MCF 10A (cell line): ENCODE results near the gene SCUBE3. TPM values are rescaled to one million over a fixed set of nuclear protein-coding genes. Genes with fewer than 3 reads are reported as not detected.

Experiments used
- BruUV-seq: library from RNA; stranded (reverse); fragments of 400-500 nt; replicated peaks from 2 replicates; lab custom pipeline; 2021; lab: Mats Ljungman, UMichigan
- CTCF ChIA-PET: fragments of 300-600 bp; sonication (Branson Sonifier 250); formaldehyde crosslinking; extraction: SDS; loops from one replicate; lab custom pipeline; 2021; ENCODE audit warnings: antibody characterized with exemption, inconsistent platforms; lab: Yijun Ruan, JAX
- POLR2A ChIA-PET: fragments of 300-600, 350-650 bp; sonication (Branson Sonifier 250); formaldehyde crosslinking; extraction: SDS; loops from one replicate; lab custom pipeline; 2020; ENCODE audit warnings: antibody characterized with exemption, inconsistent platforms; lab: Yijun Ruan, JAX
- DNase-seq: peaks from one replicate; pipeline ENCODE4 v3.0.0-alpha.2; 2018; ENCODE audit not compliant: unreplicated experiment
- H3K27ac Mint-ChIP-seq: one replicate; pipeline ENCODE4 v1.8.0; 2022; ENCODE audit warnings: mild to moderate bottlenecking, low read depth, mixed read lengths; ENCODE audit not compliant: unreplicated experiment
- H3K27me3 Mint-ChIP-seq: one replicate; pipeline ENCODE4 v1.8.0; 2022; ENCODE audit warnings: mixed read lengths; ENCODE audit not compliant: insufficient read depth, unreplicated experiment
- H3K36me3 Mint-ChIP-seq: one replicate; pipeline ENCODE4 v1.8.0; 2022; ENCODE audit warnings: mild to moderate bottlenecking, moderate library complexity, mixed read lengths; ENCODE audit not compliant: insufficient read depth, unreplicated experiment
- H3K4me1 Mint-ChIP-seq: one replicate; pipeline ENCODE4 v1.8.0; 2022; ENCODE audit warnings: mixed read lengths; ENCODE audit not compliant: insufficient read depth, unreplicated experiment
- H3K4me3 Mint-ChIP-seq: one replicate; pipeline ENCODE4 v1.8.0; 2022; ENCODE audit warnings: mild to moderate bottlenecking, moderate library complexity, mixed read lengths; ENCODE audit not compliant: unreplicated experiment
- H3K9me3 Mint-ChIP-seq: one replicate; pipeline ENCODE4 v1.8.0; 2022; ENCODE audit warnings: mixed read lengths; ENCODE audit not compliant: unreplicated experiment
- intact Hi-C: fragments of 100-400 bp; cut with micrococcal nuclease; formaldehyde crosslinking; loops from 2 replicates; pipeline ENCODE4 v1.14.1; 2022
- total RNA-seq: library from RNA; stranded (reverse); gene quantifications from 2 replicates; pipeline ENCODE4 v1.2.3, GENCODE V29; 2022
- TF ChIP-seq, protein P1 (sequence below): fragments of 200-600 bp; IDR thresholded peaks from one replicate; pipeline ENCODE4 v1.8.0; 2022; ENCODE audit warnings: antibody characterized with exemption, mild to moderate bottlenecking; ENCODE audit not compliant: unreplicated experiment

The SCUBE3 gene
- total RNA-seq, 1 experiment from 2014 or later = not detected

DNA sequence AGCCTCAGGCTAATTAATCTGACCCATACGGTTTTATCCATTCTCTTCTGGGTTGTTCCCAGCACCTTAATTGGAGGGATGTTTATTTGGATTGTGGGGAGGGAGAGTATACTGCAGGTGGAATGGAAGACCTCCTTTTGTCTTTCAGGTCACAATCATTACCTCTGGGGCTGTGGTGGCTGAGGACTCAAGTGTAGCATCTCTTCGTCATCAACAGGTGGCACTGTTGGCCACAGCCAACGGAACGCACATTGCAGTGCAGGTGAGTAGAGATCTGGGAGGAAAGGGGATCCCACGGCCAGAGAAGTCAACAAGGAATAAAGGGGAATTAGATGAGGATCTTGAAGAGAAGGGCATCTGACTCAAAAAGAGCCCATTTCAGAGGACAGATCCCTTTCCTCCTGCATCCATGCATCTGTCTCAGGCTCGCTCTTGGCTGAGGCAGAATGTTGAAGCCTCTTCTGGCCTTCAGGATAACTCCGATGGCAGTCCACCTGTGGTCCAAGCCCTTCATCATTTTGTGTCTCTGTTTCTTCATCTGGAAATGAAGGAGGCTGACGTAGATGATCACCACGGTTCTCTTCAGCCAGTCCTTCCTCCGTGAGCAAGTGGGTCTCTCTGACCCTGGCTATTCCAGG lies 80.7 kb downstream of the SCUBE3 start:
- intact Hi-C loops = loop anchor here (10.0 kb wide), 1 partner anchor 290 kb away; no protein-coding TSS in a partner anchor
- DNase-seq = peak; percentile 57
- CTCF ChIA-PET = interaction anchor here (0.6 to 3.1 kb wide), 13 partner anchors 9 to 172 kb away, joined by 3 to 17 read pairs (median 5); partner anchors contain the start of gene PPARD
- TF ChIP-seq, protein P1, sequence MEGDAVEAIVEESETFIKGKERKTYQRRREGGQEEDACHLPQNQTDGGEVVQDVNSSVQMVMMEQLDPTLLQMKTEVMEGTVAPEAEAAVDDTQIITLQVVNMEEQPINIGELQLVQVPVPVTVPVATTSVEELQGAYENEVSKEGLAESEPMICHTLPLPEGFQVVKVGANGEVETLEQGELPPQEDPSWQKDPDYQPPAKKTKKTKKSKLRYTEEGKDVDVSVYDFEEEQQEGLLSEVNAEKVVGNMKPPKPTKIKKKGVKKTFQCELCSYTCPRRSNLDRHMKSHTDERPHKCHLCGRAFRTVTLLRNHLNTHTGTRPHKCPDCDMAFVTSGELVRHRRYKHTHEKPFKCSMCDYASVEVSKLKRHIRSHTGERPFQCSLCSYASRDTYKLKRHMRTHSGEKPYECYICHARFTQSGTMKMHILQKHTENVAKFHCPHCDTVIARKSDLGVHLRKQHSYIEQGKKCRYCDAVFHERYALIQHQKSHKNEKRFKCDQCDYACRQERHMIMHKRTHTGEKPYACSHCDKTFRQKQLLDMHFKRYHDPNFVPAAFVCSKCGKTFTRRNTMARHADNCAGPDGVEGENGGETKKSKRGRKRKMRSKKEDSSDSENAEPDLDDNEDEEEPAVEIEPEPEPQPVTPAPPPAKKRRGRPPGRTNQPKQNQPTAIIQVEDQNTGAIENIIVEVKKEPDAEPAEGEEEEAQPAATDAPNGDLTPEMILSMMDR = peak; percentile 80
- H3K27me3 Mint-ChIP-seq = no peaks in the 10 kb centered on the region
- BruUV-seq = no TSS peak
- H3K27ac Mint-ChIP-seq = no peak overlapping the region
- POLR2A ChIA-PET = interaction anchor here (0.9 to 1.0 kb wide), 2 partner anchors 9 to 155 kb away, joined by 3 to 5 read pairs; no protein-coding TSS in a partner anchor
- H3K4me1 Mint-ChIP-seq = peaks cover 3% of the 10 kb centered on the region
- H3K9me3 Mint-ChIP-seq = no peaks in the 10 kb centered on the region
- peaks cover 5% of the 10 kb centered on the region for H3K36me3 Mint-ChIP-seq
- no peak overlapping the region for H3K4me3 Mint-ChIP-seq

DNA sequence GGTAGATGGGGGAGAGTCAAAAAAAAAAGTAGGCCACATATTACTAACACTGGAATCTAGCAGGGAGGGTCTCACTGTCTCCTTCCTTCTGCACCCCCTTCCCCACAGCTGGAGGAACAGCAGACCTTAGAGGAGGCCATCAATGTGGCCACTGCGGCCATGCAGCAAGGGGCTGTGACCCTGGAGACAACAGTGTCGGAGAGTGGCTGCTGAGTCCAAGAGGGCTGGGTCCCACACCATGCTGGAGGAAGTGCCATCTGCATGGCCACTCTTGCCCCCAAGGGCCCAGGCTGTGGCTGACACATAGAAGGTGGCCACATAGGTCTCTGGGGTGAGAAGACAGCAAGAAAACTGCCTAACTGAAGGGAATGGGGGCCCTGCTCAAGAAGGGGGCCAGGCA lies 81.3 kb downstream of the SCUBE3 start:
- Mint-ChIP-seq H3K27me3 (no peaks in the 10 kb centered on the region), H3K36me3 (peaks cover 5% of the 10 kb centered on the region), H3K27ac (no peak overlapping the region), H3K9me3 (no peaks in the 10 kb centered on the region), H3K4me1 (peaks cover 8% of the 10 kb centered on the region), H3K4me3 (no peak overlapping the region)
- CTCF ChIA-PET = interaction anchor here (0.6 to 4.0 kb wide), 7 partner anchors 25 to 172 kb away, joined by 3 to 33 read pairs (median 4); partner anchors contain the start of gene RPL10A
- no TSS peak for BruUV-seq
- intact Hi-C loops = loop anchor here (5.0 to 10.0 kb wide), 2 partner anchors 47 to 290 kb away; partner anchors contain the start of gene PPARD
- no peak for DNase-seq
- TF ChIP-seq, protein P1 = no peak
- POLR2A ChIA-PET = interaction anchor here (1.8 to 3.8 kb wide), 2 partner anchors 36 to 158 kb away, joined by 6 to 31 read pairs; partner anchors contain the start of genes FANCE and ZNF76

GRCh38 chr6:35295521-35296315 lies 82.0 kb downstream of the SCUBE3 start:
- Mint-ChIP-seq H3K9me3 (no peaks in the 10 kb centered on the region), H3K4me3 (no peak overlapping the region), H3K27me3 (no peaks in the 10 kb centered on the region), H3K36me3 (peaks cover 5% of the 10 kb centered on the region), H3K4me1 (peaks cover 8% of the 10 kb centered on the region), H3K27ac (no peak overlapping the region)
- intact Hi-C loops = loop anchor here (5.0 to 10.0 kb wide), 2 partner anchors 47 to 289 kb away; partner anchors contain the start of gene PPARD
- ChIA-PET CTCF (interaction anchor here (0.6 to 4.0 kb wide), 21 partner anchors 10 to 1098 kb away, joined by 3 to 40 read pairs (median 5); partner anchors contain the start of genes ARMC12, PPARD and RPL10A), POLR2A (interaction anchor here (0.7 to 3.8 kb wide), 5 partner anchors 37 to 172 kb away, joined by 3 to 31 read pairs (median 4); partner anchors contain the start of genes FANCE and ZNF76)
- BruUV-seq = no TSS peak
- DNase-seq = no peak
- TF ChIP-seq, protein P1 = no peak
